ENCODE measurements around the gene MAPK9. TPM values are rescaled to one million over a fixed set of nuclear protein-coding genes. Genes with fewer than 3 reads are reported as not detected.

Gene MAPK9
- total RNA-seq, 1 donor from 2014 or later = 95.8 TPM

Other genes with a start within 250 kb of the MAPK9 start
- 56.7 TPM for gene RNF130, start 220.3 kb downstream of the MAPK9 start, total RNA-seq
- 17.9 TPM for gene RASGEF1C, start 82.9 kb downstream of the MAPK9 start, total RNA-seq
- gene GFPT2, start 61.3 kb upstream of the MAPK9 start, total RNA-seq = 11.0 TPM
- 34.6 TPM for gene CNOT6, start 202.3 kb upstream of the MAPK9 start, total RNA-seq

Data from frontal cortex (tissue), 1 donor.